Parathyroid adenoma (tissue), 2 donors: ENCODE data around the gene KLHL40.

Experiments used
- H2AFZ ChIP-seq: fragments of 300-600 bp; sonication (generic); one replicate; pipeline ENCODE4 v1.7.0; 2017; ENCODE audit warnings: antibody characterized with exemption, mild to moderate bottlenecking
- H3K27ac ChIP-seq: fragments of 300-600 bp; sonication (generic); one replicate; pipeline ENCODE4 v1.7.0; 2017
- H3K27me3 ChIP-seq: fragments of 300-600 bp; sonication (generic); one replicate; pipeline ENCODE4 v1.7.0; 2017; ENCODE audit warnings: low read length; ENCODE audit not compliant: control insufficient read depth, insufficient read depth
- H3K36me3 ChIP-seq: fragments of 300-600 bp; sonication (generic); one replicate; pipeline ENCODE4 v1.7.0; 2017; ENCODE audit warnings: low read length; ENCODE audit not compliant: control insufficient read depth, insufficient read depth
- H3K4me1 ChIP-seq: fragments of 300-600 bp; sonication (generic); one replicate; pipeline ENCODE4 v1.7.0; 2017; ENCODE audit warnings: control low read depth
- H3K4me2 ChIP-seq: fragments of 300-600 bp; sonication (generic); one replicate; pipeline ENCODE4 v1.7.0; 2017; ENCODE audit warnings: low read length
- H3K4me3 ChIP-seq: fragments of 300-600 bp; sonication (generic); one replicate; pipeline ENCODE4 v1.7.0; 2017; ENCODE audit warnings: low read depth, low read length
- H3K79me2 ChIP-seq: fragments of 300-600 bp; sonication (generic); one replicate; pipeline ENCODE4 v1.7.0; 2017; ENCODE audit warnings: control low read depth
- H3K9ac ChIP-seq: fragments of 300-600 bp; sonication (generic); one replicate; pipeline ENCODE4 v1.7.0; 2017; ENCODE audit warnings: mild to moderate bottlenecking
- H3K9me3 ChIP-seq: fragments of 300-600 bp; sonication (generic); one replicate; pipeline ENCODE4 v1.7.0; 2017; ENCODE audit warnings: low read length; ENCODE audit not compliant: control insufficient read depth
- TF ChIP-seq, protein P1 (sequence below): fragments of 300-600 bp; sonication (generic); IDR thresholded peaks from one replicate; pipeline ENCODE4 v1.7.0; 2017; ENCODE audit warnings: antibody characterized with exemption, mild to moderate bottlenecking
- donor health status: primary hyperparathyroidism.

Gene KLHL40

GRCh38 chr3:42670670-42671069, 14.7 kb upstream of the KLHL40 start:
- H3K27ac ChIP-seq = no peak overlapping the region
- H3K27me3 ChIP-seq = no peaks in the 10 kb centered on the region
- no peak overlapping the region for H3K9ac ChIP-seq
- no peak overlapping the region for H2AFZ ChIP-seq
- no peak overlapping the region for H3K4me3 ChIP-seq
- H3K4me1 ChIP-seq = peaks cover 15% of the 10 kb centered on the region
- H3K36me3 ChIP-seq = no peaks in the 10 kb centered on the region
- no peaks in the 10 kb centered on the region for H3K9me3 ChIP-seq
- H3K4me2 ChIP-seq = no peak overlapping the region
- TF ChIP-seq, protein P1, sequence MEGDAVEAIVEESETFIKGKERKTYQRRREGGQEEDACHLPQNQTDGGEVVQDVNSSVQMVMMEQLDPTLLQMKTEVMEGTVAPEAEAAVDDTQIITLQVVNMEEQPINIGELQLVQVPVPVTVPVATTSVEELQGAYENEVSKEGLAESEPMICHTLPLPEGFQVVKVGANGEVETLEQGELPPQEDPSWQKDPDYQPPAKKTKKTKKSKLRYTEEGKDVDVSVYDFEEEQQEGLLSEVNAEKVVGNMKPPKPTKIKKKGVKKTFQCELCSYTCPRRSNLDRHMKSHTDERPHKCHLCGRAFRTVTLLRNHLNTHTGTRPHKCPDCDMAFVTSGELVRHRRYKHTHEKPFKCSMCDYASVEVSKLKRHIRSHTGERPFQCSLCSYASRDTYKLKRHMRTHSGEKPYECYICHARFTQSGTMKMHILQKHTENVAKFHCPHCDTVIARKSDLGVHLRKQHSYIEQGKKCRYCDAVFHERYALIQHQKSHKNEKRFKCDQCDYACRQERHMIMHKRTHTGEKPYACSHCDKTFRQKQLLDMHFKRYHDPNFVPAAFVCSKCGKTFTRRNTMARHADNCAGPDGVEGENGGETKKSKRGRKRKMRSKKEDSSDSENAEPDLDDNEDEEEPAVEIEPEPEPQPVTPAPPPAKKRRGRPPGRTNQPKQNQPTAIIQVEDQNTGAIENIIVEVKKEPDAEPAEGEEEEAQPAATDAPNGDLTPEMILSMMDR = no peak
- H3K79me2 ChIP-seq = no peaks in the 10 kb centered on the region

- Histone ChIP-seq H3K36me3 (no peaks in the 10 kb centered on the region), H3K4me2 (no peak overlapping the region), H3K27me3 (no peaks in the 10 kb centered on the region), H3K79me2 (no peaks in the 10 kb centered on the region), H3K27ac (no peak overlapping the region), H3K4me1 (peaks cover 11% of the 10 kb centered on the region), H3K4me3 (no peak overlapping the region), H3K9ac (no peak overlapping the region), H2AFZ (no peak overlapping the region), H3K9me3 (no peaks in the 10 kb centered on the region)
- TF ChIP-seq, protein P1 = no peak
Observed at GRCh38 chr3:42672515-42672914, 12.8 kb upstream of the KLHL40 start.

DNA sequence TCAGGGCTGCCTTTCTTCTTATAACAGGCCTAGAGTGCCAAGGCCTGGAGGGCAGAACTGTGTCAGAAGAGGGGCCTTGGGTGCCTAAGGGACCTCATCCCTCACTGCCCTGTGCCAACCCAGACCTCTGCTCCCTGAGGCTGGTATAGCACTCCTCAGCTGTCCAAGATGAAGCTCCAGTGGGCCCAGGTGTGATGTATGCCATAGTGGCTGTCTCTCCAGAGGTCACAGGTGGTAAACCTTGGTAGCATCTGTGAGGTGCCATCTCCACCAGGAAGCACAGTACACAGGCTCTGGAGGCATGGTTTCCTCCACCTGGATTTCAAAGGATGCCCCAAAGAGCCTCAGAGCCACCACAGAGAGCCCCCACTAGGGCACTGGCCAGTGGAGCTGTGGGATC, 12.3 kb upstream of the KLHL40 start:
- Histone ChIP-seq H3K4me2 (no peak overlapping the region), H3K4me1 (peaks cover 8% of the 10 kb centered on the region), H3K27ac (no peak overlapping the region), H3K27me3 (no peaks in the 10 kb centered on the region), H2AFZ (no peak overlapping the region), H3K4me3 (no peak overlapping the region), H3K9me3 (no peaks in the 10 kb centered on the region), H3K79me2 (no peaks in the 10 kb centered on the region), H3K9ac (no peak overlapping the region), H3K36me3 (no peaks in the 10 kb centered on the region)
- TF ChIP-seq, protein P1 = no peak

DNA sequence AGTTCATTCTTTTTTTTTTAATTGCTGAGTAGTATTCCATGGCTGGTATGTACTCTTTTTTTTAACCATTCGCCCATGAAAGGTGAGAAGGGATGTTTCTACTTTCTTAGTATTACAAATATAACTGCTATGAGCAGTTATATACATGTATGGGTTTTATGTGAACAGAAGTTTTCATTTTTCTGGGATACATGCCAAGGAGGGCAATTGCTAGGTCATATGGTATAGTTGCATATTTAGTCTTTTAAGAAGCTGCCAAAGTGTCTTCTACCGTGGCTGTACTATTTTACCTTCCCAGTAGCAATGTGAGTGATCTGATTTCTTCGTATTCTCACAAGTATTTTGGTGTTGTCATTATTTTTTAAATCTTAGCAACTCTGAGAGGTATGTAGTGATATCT, 11.2 kb upstream of the KLHL40 start:
- H3K9me3 ChIP-seq = no peaks in the 10 kb centered on the region
- no peak overlapping the region for H3K4me3 ChIP-seq
- H3K27me3 ChIP-seq = no peaks in the 10 kb centered on the region
- H3K9ac ChIP-seq = no peak overlapping the region
- H3K4me1 ChIP-seq = no peaks in the 10 kb centered on the region
- no peak overlapping the region for H2AFZ ChIP-seq
- no peaks in the 10 kb centered on the region for H3K79me2 ChIP-seq
- H3K27ac ChIP-seq = no peak overlapping the region
- TF ChIP-seq, protein P1 = no peak
- H3K36me3 ChIP-seq = no peaks in the 10 kb centered on the region
- H3K4me2 ChIP-seq = no peak overlapping the region

DNA sequence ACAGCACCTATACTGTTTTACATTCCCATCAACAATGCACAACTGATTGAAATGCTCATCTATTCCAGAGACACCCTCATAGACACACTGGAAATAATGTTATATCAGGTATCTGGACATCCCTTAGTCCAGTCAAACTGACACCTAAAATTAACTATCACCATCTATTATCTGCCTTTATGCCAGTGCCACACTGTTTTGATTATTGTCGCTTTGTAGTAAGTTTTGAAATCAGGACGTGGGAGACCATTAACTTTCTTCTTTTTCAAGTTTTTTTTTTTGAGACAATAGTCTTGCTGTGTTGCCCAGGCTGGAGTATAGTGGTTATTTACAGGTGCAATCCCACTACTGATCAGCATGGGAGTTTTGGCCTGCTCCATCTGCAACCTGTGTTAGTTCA, 9.4 kb upstream of the KLHL40 start:
- Histone ChIP-seq H3K4me3 (no peak overlapping the region), H3K36me3 (no peaks in the 10 kb centered on the region), H3K27me3 (no peaks in the 10 kb centered on the region), H2AFZ (no peak overlapping the region), H3K27ac (no peak overlapping the region), H3K4me2 (no peak overlapping the region), H3K79me2 (no peaks in the 10 kb centered on the region), H3K9me3 (no peaks in the 10 kb centered on the region), H3K4me1 (no peaks in the 10 kb centered on the region), H3K9ac (no peak overlapping the region)
- TF ChIP-seq, protein P1 = no peak
